MV-4-11 (cell line): ENCODE data around the gene CYP2U1.
"Not testable (repeated sequence)": the region's sequence is repeated elsewhere in the genome, so short reads cannot be mapped to it uniquely, and the experiment has no call there.

Source experiments
- DNase-seq: peaks from one replicate; lab custom pipeline; 2025; lab: John Stamatoyannopoulos, UW

Gene CYP2U1

GRCh38 chr4:107922486-107923473 is 8.6 kb upstream of the CYP2U1 start:
- DNase-seq: no peak

DNA sequence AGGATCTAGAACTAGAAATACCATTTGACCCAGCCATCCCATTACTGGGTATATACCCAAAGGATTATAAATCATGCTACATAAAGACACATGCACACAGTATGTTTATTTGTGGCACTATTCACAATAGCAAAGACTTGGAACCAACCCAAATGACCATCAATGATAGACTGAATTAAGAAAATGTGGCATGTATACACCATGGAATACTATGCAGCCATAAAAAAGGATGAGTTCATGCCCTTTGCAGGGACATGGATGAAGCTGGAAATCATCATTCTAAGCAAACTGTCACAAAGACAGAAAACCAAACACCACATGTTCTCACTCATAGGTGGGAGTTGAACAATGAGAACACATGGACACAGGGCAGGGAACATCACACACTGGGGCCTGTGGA is 5.6 kb upstream of the CYP2U1 start:
- not testable (repeated sequence) for DNase-seq

DNA sequence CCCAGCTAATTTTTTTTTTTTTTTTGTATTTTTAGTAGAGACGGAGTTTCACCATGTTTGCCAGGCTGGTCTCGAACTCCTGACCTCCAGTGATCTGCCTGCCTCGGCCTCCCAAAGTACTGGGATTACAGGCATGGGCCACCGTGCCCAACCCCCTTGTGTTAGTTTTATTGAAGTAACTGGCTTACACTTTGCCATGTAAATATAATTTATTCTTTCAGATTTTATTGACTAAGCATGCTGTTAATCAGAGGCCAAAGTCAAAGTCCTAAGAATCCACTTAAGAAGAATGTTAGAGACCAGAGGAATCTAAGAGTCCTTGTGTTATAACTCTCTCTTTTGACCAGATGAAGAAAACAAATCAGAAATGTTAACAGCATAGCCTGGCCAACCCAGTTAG is 4.5 kb upstream of the CYP2U1 start:
- DNase-seq: not testable (repeated sequence)

- DNase-seq: no peak
Observed at GRCh38 chr4:107931775-107932321, 499 bp downstream of the CYP2U1 start.

GRCh38 chr4:107935246-107935645 is 3.9 kb downstream of the CYP2U1 start:
- no peak for DNase-seq

GRCh38 chr4:107937040-107937439 is 5.7 kb downstream of the CYP2U1 start:
- peak; percentile 31 for DNase-seq

DNA sequence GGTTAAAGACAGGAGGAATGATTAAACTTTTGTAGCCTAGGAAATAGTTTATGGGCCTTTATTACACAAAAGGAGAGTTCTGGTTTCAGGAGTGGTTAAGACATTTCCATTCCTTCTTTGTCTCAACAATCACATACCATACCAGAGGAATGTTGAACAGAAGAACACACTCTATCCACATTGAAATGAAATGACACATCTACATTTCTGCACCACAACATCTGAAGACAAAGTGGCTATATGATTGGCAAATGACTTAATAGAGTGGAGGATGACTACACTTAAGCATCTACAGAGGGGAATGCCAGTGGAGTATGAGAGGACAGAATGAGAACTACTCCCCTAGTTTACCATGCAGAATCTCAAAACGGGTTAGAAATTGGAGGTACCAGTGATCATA is 8.0 kb downstream of the CYP2U1 start:
- DNase-seq: no peak

- DNase-seq: no peak
Observed at GRCh38 chr4:107945809-107946208, 14.5 kb downstream of the CYP2U1 start.

- no peak for DNase-seq
Observed at GRCh38 chr4:107950746-107951540, 19.6 kb downstream of the CYP2U1 start.

DNA sequence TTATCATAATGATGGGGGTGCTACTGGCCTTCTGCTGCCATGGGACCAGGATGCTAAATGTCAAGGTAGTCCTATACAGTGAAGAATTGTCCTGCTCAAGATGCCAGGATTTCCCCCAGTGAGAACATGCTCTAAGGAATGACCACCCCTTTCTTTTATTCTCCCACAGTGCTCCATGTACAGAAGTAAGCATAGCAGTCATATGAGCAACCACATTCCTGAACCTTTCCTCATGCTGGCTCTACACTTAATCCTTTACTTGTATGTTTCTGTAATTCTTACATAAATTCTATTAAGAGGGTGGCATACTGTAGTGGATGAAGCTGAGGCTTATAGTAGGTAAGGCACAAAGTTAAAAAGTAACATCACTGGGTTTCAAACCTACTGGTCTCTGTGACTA is 20.2 kb downstream of the CYP2U1 start:
- DNase-seq: no peak

GRCh38 chr4:107956011-107956410 is 24.7 kb downstream of the CYP2U1 start:
- DNase-seq: no peak

DNA sequence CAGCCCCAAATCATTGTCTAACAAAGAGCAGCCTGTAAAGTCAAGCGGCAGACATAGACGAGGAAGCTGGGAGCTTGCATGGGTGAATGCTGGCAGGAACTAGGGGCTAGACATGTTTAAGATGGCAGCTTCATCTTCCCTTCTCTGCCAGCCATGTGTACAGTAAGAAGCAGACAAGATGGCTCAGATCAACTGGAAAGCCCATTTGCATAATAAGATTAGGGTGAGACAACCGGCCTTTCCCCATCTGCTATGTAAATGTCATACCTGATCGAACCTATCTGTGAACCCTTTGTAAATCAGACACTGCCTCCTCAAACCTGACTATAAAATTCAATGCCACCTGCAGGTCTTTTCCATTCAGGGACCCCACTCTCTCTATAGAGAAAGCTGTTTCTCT is 35.6 kb downstream of the CYP2U1 start:
- no peak for DNase-seq

DNA sequence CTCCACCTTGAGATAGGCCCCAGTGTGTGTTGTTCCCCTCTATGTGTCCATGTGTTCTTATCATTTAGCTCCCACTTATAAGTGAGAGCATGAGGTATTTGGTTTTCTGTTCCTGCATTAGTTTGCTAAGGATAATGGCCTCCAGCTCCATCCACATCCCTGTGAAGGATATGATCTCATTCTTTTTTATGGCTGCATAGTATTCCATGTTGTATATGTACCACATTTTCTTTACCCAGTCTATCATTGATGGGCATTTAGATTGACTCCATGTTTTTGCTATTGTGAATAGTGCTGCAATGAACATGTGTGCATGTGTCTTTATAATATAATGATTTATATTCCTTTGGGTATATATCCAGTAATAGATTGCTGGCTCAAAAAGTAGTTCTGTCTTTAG is 36.2 kb downstream of the CYP2U1 start:
- DNase-seq: not testable (repeated sequence)

DNA sequence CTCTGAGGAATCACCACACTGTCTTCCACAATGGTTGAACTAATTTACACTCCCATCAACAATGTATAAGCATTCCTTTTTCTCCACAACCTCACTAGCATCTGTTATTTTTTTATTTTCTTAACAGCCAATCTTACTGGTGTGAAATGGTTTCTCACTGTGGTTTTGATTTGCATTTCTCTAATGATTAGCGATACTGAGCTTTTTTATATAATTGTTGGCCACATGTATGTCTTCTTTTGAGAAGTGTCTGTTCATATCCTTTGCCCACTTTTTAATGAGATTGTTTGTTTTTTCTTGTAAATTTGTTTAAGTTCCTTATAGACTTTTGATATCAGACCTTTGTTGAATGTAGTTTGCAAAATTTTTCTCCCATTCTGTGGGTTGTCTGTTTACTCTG is 36.6 kb downstream of the CYP2U1 start:
- not testable (repeated sequence) for DNase-seq

GRCh38 chr4:107970063-107970798 is 38.9 kb downstream of the CYP2U1 start:
- no peak for DNase-seq

GRCh38 chr4:107972605-107973004 is 41.3 kb downstream of the CYP2U1 start:
- no peak for DNase-seq

GRCh38 chr4:107974523-107974922 is 43.2 kb downstream of the CYP2U1 start:
- DNase-seq: no peak

DNA sequence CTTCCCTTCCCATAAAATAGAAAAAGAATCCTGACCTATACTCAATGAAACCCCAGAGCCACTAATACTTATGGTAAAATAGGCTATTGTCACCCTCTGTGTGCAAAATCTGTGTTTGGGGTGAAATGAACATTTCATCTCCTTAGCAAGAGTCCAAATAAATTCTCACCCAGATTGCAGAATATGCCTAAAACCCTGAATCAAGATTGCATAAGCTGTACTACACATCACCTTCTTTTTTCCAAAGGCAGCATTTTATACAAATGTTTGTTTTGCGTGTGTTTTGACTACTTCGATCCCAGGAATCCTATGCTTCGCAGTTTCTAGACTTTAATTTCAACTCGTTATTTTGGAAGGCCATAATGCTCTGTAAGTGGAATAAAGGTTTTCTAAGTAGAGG is 46.1 kb downstream of the CYP2U1 start:
- no peak for DNase-seq

DNA sequence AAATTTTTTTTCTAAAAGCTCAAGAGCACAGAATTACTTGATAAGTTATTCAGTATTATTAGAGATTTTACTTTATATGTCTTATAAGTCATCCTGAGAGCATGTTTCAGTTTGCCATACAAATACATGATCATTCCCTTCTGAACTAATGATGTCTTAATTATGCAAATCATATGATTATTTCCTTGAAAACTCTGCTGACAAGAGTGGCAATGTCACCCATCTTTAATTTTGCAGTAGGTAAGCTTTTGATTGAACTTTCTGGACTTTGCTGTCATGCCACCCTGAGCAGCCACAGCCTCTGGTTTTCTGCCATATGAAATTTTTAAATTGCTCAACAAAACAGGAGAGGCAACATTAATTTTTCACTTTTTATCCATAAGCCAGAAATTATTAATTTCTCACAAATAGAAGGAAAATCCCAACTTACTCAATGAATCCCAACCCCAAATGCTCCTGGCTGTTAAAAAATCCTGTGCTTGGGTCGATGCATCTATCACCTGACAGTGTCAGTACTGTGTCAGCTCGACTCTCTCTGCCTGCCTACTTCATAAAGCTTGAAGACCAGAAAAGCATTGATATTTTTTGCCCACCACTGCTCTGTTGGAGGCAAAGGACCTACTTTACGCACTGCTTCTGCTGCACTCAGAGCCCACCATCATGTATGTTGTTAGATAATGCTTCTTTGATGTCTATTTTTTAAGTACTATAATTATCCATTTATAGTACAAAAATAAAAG is 46.8 kb downstream of the CYP2U1 start:
- no peak for DNase-seq

DNA sequence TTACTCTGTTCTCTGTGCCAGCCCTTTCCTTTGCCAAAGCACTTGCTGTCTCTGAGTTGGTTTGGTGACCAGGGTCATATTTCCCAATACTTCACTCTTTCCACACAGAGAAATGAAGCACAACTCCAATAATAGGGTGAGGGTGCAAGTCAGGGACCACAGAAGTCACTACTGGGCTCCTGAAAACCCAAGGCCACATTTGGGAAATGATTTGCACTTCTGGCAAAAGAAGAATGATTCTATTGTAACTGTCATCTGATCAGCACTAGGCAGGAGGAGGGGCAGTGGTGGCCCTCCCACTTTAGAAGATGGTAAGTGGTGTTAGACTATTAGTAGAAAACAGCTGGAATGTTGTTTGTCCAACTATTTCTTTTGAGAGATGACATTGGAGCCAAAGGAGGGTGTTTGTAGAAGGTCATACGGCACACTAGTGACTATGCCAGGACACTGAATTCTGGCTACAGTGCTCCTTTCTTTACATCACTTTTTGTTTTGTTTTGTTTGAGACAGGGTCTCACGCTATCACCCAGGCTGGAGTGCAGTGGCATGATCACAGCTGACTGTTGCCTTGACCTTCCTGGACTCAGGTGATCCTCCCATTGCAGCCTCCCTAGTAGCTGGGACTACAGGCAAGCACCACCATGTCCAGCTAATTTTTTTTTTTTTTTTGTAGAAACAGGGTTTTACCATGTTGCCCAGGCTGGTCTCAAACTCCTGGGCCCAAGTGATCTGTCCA is 47.5 kb downstream of the CYP2U1 start:
- no peak for DNase-seq
